NCI-H446 (cell line): ENCODE data around the gene OPRM1.

Experiments used
- DNase-seq, 2 experiments: peaks; one replicate each; lab custom pipeline; 2025; lab: John Stamatoyannopoulos, UW

Gene OPRM1

DNA sequence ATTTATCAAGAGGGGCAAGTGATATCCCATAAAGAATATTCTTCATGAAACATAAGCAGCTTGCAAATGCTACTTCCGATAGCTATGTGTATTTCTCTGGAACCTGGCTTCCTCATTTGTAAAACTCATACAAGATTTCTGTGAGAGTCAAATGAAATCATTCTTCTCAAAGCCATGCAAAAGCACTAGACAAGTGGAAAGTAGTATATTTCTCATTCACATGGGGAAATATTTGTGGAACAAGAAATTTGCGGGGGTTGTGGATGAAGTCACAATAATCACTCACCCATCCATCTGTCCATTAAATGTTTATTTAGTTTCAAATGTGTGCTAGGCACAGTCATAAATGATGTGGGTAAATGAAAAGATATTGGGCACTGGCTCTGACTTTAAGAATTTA, 167.1 kb downstream of the OPRM1 start:
- DNase-seq: no peak

DNA sequence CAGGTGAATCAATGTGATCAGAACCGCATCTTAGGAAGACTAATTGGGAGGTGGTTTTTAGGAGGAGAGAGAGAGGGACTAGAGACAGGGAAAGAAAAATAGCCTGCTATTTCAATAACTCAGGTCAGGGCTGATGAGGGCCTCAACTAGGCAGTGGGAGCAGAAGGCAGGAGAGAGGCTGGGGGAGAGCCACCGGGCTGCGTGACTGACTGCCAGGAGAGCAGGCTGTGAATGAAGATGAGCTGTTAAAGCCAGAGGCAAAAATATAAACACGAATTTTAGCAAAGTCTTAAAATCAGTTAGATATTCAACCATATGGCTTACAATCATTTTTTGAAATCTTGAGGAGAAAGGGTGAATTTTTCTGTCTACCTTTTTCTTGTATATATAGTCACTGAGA, 168.0 kb downstream of the OPRM1 start:
- no peak for DNase-seq

- DNase-seq: no peak
Observed at GRCh38 chr6:154209555-154209954, 170.5 kb downstream of the OPRM1 start.

GRCh38 chr6:154210678-154211077, 171.6 kb downstream of the OPRM1 start:
- DNase-seq: no peak

DNA sequence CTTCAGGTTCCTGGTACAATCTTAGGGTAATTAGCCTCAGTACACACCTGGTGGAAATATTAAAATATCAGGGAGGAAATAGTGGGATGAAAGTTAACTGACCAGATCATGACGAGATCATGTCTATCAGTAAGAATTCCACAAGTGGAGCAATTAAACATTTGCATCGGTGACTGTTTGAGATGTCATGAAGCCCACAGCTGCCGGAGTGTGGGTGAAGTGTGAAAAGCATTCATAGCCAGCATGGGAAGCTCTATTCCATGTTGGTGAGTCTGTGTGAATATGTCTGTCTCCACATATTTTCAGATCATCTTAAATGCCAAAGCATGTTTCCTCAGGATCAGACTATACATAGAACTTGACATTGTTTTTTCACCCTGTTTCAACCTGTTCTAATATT, 174.7 kb downstream of the OPRM1 start:
- no peak for DNase-seq

DNA sequence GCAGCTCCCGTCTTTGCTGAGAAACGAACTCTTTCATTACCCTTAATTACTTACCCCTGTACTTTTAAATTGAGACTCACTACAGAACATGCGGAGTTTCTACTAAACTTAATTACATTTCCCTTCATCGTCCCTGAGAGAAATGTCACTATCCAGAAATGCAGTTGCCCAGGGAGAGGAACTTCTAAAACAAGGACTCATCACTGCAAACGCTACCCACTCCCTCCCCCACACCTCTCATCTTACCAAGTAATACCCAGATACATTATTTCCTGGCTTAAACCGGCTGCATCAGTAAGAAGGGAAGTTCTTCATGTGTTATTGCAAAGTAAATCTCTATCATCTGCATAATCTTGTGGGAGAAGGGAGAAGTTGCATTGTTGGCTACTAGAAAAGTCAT, 179.3 kb downstream of the OPRM1 start:
- no peak for DNase-seq

GRCh38 chr6:154218787-154219186, 179.7 kb downstream of the OPRM1 start:
- DNase-seq: no peak

GRCh38 chr6:154219250-154219649, 180.2 kb downstream of the OPRM1 start:
- DNase-seq: no peak

DNA sequence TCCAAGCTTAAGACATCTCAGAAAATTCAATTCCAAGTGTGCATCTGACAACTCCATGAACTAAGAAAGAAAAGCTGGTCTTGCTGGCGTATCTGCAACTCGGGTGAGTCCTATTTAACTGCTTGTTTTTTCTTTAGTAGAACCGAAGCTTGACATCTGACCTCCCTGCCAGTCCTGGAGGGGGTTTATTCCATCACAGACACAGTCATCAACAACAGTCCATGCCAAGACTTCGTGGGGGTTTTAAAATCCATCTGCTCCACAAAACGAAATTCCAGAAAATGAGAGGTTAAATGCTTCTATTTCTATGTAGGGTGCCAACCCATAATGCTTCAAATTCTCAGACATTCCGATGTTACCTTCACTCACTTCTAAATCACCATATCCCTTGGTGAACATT, 183.7 kb downstream of the OPRM1 start:
- no peak for DNase-seq

DNA sequence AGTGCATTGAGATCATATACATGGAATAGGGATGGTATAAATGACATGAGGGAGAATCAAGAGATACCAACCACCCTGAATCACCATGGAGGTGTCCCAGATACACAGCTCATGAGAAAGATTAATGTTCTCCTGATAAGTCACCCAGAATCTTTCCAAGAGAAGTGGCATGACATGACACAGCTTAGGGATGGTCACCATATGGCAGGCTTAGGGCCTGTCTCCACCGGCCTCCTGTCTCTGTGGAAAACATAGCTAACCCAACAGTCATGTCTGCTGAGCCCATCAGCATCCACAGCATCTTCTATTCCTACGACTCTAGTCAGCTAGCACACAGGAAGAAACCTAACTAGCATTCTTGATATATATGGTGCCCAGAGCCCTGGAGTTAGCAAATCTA, 184.3 kb downstream of the OPRM1 start:
- no peak for DNase-seq

- no peak for DNase-seq
Observed at GRCh38 chr6:154226461-154226860, 187.4 kb downstream of the OPRM1 start.

GRCh38 chr6:154227862-154228520, 189.0 kb downstream of the OPRM1 start:
- no peak for DNase-seq

DNA sequence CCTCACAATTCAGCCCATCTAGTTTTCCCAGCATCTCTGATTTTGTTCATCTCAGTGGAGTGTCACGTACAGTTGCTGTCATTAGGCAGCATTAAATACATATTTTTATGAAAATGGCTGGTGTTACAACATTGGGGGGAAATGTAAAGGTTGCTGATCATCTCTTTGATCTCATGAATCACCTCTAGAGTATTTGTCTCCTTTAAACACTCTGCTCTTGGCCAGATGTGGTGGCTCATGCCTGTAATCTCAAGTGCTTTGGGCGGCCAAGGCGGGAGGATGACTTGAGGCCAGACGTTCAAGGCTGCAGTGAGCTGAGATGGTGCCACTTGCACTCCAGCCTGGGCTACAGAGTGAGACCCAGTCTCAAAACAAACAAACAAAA, 189.5 kb downstream of the OPRM1 start:
- no peak for DNase-seq

DNA sequence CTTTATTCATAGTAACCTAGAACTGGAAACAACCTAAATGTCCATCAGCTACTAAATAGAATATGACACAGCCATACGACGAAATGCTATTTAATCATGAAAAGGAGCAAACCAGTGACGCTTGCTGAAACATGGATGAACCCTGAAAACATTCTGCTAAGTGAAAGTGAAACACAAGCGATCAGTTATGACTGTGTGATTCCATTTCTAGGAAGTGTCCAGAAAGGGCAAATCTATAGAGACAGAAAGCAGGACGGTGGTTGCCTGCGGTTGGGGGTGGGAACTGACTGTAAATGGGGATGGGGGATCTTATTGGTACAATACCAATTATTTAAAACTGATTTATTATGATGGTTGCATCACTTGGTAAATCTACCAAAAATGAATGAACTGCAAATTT, 190.7 kb downstream of the OPRM1 start:
- no peak for DNase-seq

DNA sequence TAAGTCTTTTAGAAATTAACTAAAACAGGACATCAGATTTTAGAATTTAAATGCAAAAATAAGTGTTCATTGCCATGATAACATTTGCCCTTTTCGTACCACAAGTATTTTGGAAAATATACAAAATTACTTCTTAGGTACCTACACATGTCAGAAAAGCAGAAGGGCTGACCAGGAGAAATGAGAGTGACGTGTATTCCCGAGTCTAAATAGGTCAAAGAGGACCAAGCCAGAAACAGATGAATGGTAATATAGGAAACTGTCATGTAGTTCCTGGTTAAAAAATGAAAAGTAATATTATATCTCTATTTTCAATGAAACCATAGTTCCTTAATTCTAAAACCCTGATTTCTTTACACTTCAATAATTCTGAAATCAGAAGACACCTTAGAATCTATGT, 191.4 kb downstream of the OPRM1 start:
- no peak for DNase-seq

DNA sequence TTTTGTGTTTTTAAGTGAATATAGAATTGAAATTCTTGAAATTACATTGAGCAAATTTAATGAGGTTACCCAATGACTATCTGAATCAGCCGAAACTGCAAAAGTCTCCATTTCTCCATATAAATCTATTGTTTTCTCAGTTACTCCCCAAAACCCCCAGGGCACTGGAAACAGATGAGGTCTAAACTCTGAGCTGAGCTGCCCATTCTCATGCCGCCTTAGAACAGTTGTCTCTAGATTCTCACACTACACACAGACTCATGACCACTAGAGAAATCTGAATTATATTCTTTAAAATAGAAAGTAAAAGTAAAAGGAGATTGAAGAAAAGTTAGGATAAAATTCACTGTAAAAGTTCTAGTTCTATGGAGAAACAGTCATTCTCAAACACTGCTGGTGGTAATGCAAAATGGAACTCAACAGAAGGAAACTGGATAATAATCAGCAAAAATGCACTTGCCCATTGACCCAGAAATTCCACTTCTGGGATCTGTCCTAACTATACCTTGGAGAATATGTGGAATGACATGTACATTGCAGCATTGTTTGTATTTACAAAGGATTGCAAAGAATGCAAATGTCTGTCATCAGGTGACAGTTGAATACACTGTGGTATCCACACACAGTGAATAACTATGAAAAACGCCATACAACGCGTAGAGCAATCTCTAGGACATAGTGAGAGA, 192.0 kb downstream of the OPRM1 start:
- no peak for DNase-seq

GRCh38 chr6:154232013-154232910, 193.2 kb downstream of the OPRM1 start:
- DNase-seq: no peak

DNA sequence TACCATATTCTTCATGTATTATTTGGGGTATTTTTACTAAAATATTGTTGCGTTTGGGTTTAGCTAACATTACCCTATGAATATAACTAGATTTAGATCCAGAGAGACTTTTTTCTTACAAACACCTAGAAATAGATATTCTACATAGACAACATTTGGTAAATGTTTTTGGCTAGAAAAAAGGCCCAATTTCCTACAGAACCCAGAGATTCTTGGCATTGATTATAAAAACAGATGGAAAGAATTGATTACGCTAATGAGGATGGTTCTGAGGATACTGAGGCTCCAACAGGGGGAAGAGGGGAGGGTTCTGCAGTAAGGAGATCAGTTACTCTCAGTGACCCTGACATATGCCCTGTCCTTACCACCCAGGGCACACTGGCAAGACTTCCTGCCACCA, 194.3 kb downstream of the OPRM1 start:
- no peak for DNase-seq

GRCh38 chr6:154234019-154234772, 195.2 kb downstream of the OPRM1 start:
- no peak for DNase-seq

DNA sequence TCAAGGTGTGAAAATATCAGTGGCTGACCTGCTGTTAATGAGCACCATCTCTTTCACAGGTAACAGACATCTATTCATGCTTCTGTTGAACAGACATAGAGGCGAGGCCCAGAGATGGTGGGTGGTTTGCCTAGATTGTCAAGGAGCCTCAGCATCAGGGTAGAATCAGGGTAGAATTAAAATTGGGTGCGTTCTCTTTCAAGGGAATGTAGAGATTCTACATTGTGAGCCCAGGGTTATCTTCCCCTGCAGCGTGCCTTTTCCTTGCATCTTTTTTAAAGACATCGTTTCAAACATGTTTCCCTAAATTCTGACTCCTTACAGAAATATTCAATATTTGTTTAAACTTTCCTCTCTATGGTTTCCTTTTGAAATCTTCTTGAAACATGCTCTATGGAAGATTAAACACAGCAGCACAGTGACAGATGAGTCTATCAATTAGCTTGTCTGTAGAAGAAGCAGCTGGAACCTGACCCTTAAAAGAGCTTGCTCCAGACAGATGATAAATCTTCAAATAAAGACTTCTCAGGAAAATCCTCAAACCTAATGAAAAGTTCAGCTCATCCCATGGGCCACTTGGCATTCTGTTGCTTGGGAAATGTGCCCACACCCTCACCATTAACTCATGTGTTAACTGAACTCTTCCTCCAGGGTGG, 197.7 kb downstream of the OPRM1 start:
- no peak for DNase-seq

DNA sequence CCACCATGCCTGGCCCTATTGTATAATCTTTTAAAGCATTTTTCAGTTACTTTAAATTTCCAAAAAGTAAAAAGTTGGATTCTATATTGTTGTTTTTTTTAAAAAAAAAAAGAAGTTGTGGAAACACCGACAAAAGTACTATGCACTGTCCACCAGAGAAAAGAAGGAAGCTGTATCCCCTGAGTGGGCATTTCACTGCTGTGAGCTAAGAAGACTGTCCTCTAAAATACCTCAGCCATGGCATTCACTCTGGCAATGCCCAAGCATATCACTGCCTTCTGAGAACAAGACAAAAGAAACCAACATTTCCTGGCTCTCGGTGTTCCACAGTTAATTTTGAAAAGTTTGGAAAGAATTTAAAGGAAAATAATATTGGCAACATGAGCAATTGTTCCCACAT, 199.8 kb downstream of the OPRM1 start:
- DNase-seq: no peak

DNA sequence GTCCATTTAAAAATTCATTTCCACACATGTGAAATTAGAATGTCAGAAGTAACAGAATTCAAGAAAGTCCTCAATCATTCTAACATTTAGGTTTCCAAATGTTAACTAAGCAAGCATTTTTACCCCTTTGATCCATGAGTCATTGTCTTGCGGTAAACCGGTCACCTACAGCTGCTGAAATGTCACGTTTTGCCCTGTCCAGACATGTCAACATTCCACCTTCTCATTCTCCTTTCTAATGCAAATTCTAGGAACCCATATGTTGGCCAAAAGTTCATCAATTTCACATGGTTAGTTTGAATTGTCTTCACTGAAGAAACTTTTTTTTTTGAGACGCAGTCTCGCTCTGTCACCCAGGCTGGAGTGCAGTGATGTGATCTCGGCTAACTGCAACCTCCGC, 200.4 kb downstream of the OPRM1 start:
- DNase-seq: no peak
